Transverse colon (tissue), 4 donors: ENCODE data around the gene TPD52L1. TPM values are rescaled to one million over a fixed set of nuclear protein-coding genes. Genes with fewer than 3 reads are reported as not detected.

Source experiments
- DNase-seq: peaks from one replicate; pipeline ENCODE4 v3.0.0-alpha.2; 2019
- H3K27ac ChIP-seq, 4 donors: fragments of 200-600 bp; sonication (generic); 2 replicates each; pipeline ENCODE4 v1.5.1; 2016 to 2018; ENCODE audit warnings: inconsistent platforms in 4 of 4
- H3K27me3 ChIP-seq: fragments of 200-600 bp; sonication (generic); 2 replicates; pipeline ENCODE4 v1.5.1; 2017; ENCODE audit warnings: inconsistent platforms
- H3K36me3 ChIP-seq, 4 donors: fragments of 200-600 bp; sonication (generic); 2 replicates each; pipeline ENCODE4 v1.5.1; 2017 to 2019; ENCODE audit warnings: inconsistent platforms in 4 of 4
- H3K4me1 ChIP-seq, 4 donors: fragments of 200-600 bp; sonication (generic); 2 replicates each; pipeline ENCODE4 v1.5.1; 2017 to 2020; ENCODE audit warnings: inconsistent platforms in 4 of 4
- H3K4me3 ChIP-seq, 4 donors: fragments of 200-600 bp; sonication (generic); 1 replicate in 1 of 4; 2 replicates in 3 of 4; pipeline versions ENCODE4 v1.5.1 to v1.6.1; 2017 to 2019; ENCODE audit warnings: inconsistent platforms in 4 of 4
- H3K9me3 ChIP-seq, 2 donors: fragments of 200-600 bp; sonication (generic); 2 replicates each; pipeline ENCODE4 v1.5.1; 2017 to 2019; ENCODE audit warnings: inconsistent platforms in 2 of 2
- EP300 ChIP-seq: sonication (generic); formaldehyde crosslinking; IDR thresholded peaks from one replicate; pipeline ENCODE4 v1.6.1; 2017; ENCODE audit warnings: antibody characterized with exemption, low read depth
- POLR2A ChIP-seq: fragments of 450-650 bp; IDR thresholded peaks from one replicate; pipeline ENCODE4 v1.6.1; 2016; ENCODE audit warnings: antibody characterized with exemption, mild to moderate bottlenecking, moderate library complexity
- POLR2AphosphoS5 ChIP-seq, 3 donors: sonication (generic); formaldehyde crosslinking; IDR thresholded peaks; one replicate each; pipeline ENCODE4 v1.6.1; 2016; ENCODE audit warnings: antibody characterized with exemption in 3 of 3
- WGBS, 2 donors: methylation state at CpG; one replicate each; pipeline ENCODE4 v1.1.5; 2018; ENCODE audit warnings: low coverage in 1 of 2; 5-methylcytosine and 5-hydroxymethylcytosine counted together
- in situ Hi-C, 4 donors: fragments of 200-750 bp; cut with MboI; loops; one replicate each; pipeline versions ENCODE4 v1.15.0 to v1.15.1; 2017; ENCODE audit warnings: low sequenced_read_pairs in 3 of 4, low pct_ligation_motif_present in 1 of 4, low pct_unique_long_range_greater_than_20kb in 1 of 4
- intact Hi-C: fragments of 100-400 bp; cut with DNase I; formaldehyde crosslinking; loops from one replicate; pipeline ENCODE4 v1.15.1; 2023; ENCODE audit warnings: low total_unique reads
- total RNA-seq, 4 donors: library from RNA; depleted of rRNA; stranded (reverse); fragments of >200 nt; gene quantifications; one replicate each; pipeline ENCODE4 v1.1.0, GENCODE V29; 2016
- TF ChIP-seq, protein P1 (sequence below), 5 experiments: fragments of 200-600 bp in 3 of 5; fragments of 450-650 bp in 2 of 5; sonication (generic) in 3 of 5; IDR thresholded peaks; 1 replicate in 2 of 5; 2 replicates in 3 of 5; pipeline ENCODE4 v1.5.1; 2016 to 2017; ENCODE audit warnings: antibody characterized with exemption in 5 of 5, inconsistent platforms in 3 of 5, mild to moderate bottlenecking in 2 of 5, moderate library complexity in 1 of 5

The TPD52L1 gene
- total RNA-seq, 4 donors from 2014 or later: 2.6 to 96.5 (median 25.2) TPM

DNA sequence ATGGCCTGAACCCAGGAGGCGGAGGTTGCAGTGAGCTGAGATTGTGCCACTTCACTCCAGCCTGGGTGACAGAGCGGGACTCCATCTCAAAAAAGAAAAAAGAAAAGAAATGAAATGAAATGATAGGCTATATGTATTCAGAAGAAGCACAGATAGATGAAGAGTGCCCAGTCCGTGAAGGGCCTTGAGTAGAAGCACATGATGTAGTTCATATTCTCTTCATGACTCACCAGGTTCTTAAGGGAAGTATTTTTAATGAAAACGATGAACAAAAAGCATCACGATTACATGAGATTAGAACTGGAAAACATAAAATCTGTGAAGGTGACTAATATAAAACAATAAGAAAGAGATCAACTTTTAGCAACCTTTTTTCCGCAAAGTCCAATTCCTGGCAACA, 29.8 kb downstream of the TPD52L1 start:
- in situ Hi-C loops (loop anchor here in 1 of 4 donors (25.0 kb wide), 1 partner anchor 579 kb away; no protein-coding TSS in a partner anchor), intact Hi-C loops (no loop called here)
- TF ChIP-seq POLR2AphosphoS5 (IDR thresholded peaks at IDR 0.05): no peak
- TF ChIP-seq POLR2A: no peak
- TF ChIP-seq, protein P1, sequence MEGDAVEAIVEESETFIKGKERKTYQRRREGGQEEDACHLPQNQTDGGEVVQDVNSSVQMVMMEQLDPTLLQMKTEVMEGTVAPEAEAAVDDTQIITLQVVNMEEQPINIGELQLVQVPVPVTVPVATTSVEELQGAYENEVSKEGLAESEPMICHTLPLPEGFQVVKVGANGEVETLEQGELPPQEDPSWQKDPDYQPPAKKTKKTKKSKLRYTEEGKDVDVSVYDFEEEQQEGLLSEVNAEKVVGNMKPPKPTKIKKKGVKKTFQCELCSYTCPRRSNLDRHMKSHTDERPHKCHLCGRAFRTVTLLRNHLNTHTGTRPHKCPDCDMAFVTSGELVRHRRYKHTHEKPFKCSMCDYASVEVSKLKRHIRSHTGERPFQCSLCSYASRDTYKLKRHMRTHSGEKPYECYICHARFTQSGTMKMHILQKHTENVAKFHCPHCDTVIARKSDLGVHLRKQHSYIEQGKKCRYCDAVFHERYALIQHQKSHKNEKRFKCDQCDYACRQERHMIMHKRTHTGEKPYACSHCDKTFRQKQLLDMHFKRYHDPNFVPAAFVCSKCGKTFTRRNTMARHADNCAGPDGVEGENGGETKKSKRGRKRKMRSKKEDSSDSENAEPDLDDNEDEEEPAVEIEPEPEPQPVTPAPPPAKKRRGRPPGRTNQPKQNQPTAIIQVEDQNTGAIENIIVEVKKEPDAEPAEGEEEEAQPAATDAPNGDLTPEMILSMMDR (IDR thresholded peaks at IDR 0.05): no peak
- TF ChIP-seq EP300: no peak
- Histone ChIP-seq H3K27me3 (no peaks in the 10 kb centered on the region), H3K4me3 (no peak overlapping the region), H3K4me1 (no peaks in the 10 kb centered on the region), H3K27ac (no peak overlapping the region), H3K36me3 (no peaks in the 10 kb centered on the region), H3K9me3 (no peaks in the 10 kb centered on the region)
- no peak for DNase-seq
- 78 to 89% methylated on average over 4 to 6 of the region's 6 CpGs for WGBS, 2 donors

DNA sequence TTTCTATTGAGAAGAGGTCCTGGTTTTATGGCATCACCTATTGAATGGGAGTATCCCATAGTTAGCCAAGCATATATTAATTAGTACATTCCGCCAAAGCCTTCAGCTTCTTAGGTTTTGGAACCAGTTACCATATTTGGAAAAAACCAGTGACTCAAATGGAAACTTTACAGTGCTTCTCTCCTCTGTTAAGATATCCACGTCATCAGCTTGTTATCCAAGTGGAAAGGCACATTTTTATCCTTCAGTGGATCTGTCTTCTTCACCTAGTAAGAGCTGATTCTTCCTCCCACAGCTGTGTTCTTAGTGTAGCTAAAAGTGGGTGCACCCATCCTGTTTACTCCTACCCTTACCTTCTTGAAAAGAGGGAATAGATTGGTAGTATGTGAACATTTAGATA, 34.5 kb downstream of the TPD52L1 start:
- WGBS, 2 donors: 62% methylated on average over 2 of the region's 2 CpGs; no CpG with 5 or more reads in 1 of the 2 donors
- DNase-seq: no peak
- Histone ChIP-seq H3K4me3 (no peak overlapping the region), H3K27me3 (no peaks in the 10 kb centered on the region), H3K36me3 (no peaks in the 10 kb centered on the region), H3K27ac (no peak overlapping the region), H3K9me3 (no peaks in the 10 kb centered on the region), H3K4me1 (peaks cover 0 to 7% (median 3%) of the 10 kb centered on the region in 4 donors)
- in situ Hi-C loops (loop anchor here in 1 of 4 donors (25.0 kb wide), 1 partner anchor 574 kb away; no protein-coding TSS in a partner anchor), intact Hi-C loops (loop anchor here (2.0 kb wide), 1 partner anchor 105 kb away; no protein-coding TSS in a partner anchor)
- TF ChIP-seq EP300 (no peak), POLR2A (no peak), POLR2AphosphoS5 (IDR thresholded peaks at IDR 0.05) (no peak)
- TF ChIP-seq, protein P1 (IDR thresholded peaks at IDR 0.05): no peak

DNA sequence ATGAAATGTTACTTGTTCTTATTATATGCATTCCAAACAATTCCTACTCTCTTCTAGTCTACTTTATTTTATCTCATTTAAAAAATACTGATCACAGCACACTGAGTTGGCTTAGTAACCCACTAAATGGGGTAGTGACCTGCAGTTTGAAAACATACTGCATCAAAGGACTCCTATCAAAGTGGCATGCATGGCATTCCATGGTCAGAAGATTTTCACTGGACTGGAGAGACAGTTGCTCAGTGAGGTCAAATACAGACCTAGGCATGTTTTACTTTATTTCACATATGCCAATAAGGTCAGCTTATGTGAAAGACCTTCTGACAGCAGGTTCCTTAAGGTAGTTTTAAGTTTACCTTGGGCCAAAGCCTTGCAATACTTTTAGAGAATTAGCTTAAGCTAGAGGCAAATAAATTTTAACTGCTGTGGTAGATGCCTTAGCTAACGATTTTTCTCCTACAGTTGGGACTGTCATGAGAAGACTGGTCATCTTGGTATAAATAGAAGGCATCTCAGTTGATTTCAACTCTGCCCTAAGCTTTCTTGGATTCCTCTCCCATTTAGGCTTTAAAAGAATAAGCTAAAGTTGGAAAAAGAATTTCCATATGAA, 35.1 kb downstream of the TPD52L1 start:
- no peak for DNase-seq
- Histone ChIP-seq H3K27me3 (no peaks in the 10 kb centered on the region), H3K27ac (no peak overlapping the region), H3K4me1 (peaks cover 0 to 13% (median 8%) of the 10 kb centered on the region in 4 donors), H3K9me3 (no peaks in the 10 kb centered on the region), H3K36me3 (no peaks in the 10 kb centered on the region), H3K4me3 (no peak overlapping the region)
- TF ChIP-seq, protein P1 (IDR thresholded peaks at IDR 0.05): no peak
- TF ChIP-seq POLR2A (no peak), POLR2AphosphoS5 (IDR thresholded peaks at IDR 0.05) (no peak), EP300 (no peak)
- WGBS, 2 donors: 38 to 39% methylated on average over 1 of the region's 1 CpG
- in situ Hi-C loops: loop anchor here in 1 of 4 donors (25.0 kb wide), 1 partner anchor 574 kb away; no protein-coding TSS in a partner anchor
- intact Hi-C loops: loop anchor here (2.0 kb wide), 1 partner anchor 104 kb away; no protein-coding TSS in a partner anchor

DNA sequence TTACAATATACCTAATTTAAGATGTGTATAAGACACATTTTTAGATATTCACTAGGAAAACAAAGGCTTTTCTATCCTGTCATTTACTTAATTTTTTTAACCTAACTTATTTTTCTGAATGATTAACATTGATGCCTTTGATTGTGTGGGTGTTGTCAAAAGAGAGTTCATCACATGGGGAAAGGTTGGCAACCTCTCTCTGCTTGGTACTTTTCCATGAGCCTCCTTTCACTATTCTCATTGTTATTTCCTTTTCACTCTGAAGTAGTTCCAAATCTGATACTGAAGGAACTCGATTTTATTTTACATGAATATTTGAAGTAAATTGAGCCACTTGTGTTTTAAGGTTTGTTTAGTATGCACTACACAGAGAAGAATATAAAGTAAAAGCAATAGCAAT, 35.9 kb downstream of the TPD52L1 start:
- 22 to 24% methylated on average over 1 of the region's 1 CpG for WGBS, 2 donors
- in situ Hi-C loops: loop anchor here in 1 of 4 donors (25.0 kb wide), 1 partner anchor 573 kb away; no protein-coding TSS in a partner anchor
- DNase-seq: no peak
- Histone ChIP-seq H3K4me1 (peaks cover 0 to 17% (median 9%) of the 10 kb centered on the region in 4 donors), H3K9me3 (no peaks in the 10 kb centered on the region), H3K4me3 (no peak overlapping the region), H3K27ac (no peak overlapping the region), H3K27me3 (no peaks in the 10 kb centered on the region), H3K36me3 (no peaks in the 10 kb centered on the region)
- intact Hi-C loops: loop anchor here (2.0 kb wide), 1 partner anchor 103 kb away; no protein-coding TSS in a partner anchor
- TF ChIP-seq, protein P1 (IDR thresholded peaks at IDR 0.05): no peak
- TF ChIP-seq EP300: no peak
- TF ChIP-seq POLR2AphosphoS5 (IDR thresholded peaks at IDR 0.05): no peak
- no peak for TF ChIP-seq POLR2A
